OCI-LY3 (cell line): ENCODE data around the gene GRIK4.

Source experiments
- CTCF ChIP-seq: fragments of 200-600, 300-600 bp; sonication (generic); IDR thresholded peaks from 2 replicates; pipeline ENCODE4 v1.5.1; 2014; ENCODE audit warnings: antibody characterized with exemption, low read length, low read depth
- EZH2phosphoT487 ChIP-seq: fragments of 200-600 bp; shearing (Covaris generic); IDR thresholded peaks from 2 replicates; pipeline ENCODE4 v1.6.1; 2018; ENCODE audit warnings: antibody characterized with exemption, mixed run types, low read depth

GRCh38 chr11:120715239-120715638 lies 203.7 kb downstream of the GRIK4 start:
- peak; percentile 58 for TF ChIP-seq CTCF
- TF ChIP-seq EZH2phosphoT487: no peak
